SK-N-SH treated with all-trans-retinoic acid at 6 μM for 48 hours (cell line): ENCODE results near the gene TCF3.

Experiments used
- OSR1 ChIP-seq: fragments of 250-450 bp; sonication (Bioruptor Pico); IDR thresholded peaks from 2 replicates; pipeline ENCODE4 v1.8.0; 2022; ENCODE audit warnings: moderate library complexity, mild to moderate bottlenecking, inconsistent platforms
- PPARA ChIP-seq: fragments of 250-450 bp; sonication (Bioruptor Pico); IDR thresholded peaks from 2 replicates; pipeline ENCODE4 v1.5.0; 2020; ENCODE audit warnings: mild to moderate bottlenecking, borderline replicate concordance
- SNAI2 ChIP-seq: fragments of 250-450 bp; sonication (Bioruptor Pico); IDR thresholded peaks from 2 replicates; pipeline ENCODE4 v1.5.0; 2020; ENCODE audit warnings: mild to moderate bottlenecking, moderate library complexity
- ZNF565 ChIP-seq: fragments of 450-650 bp; formaldehyde crosslinking; conservative IDR thresholded peaks from 2 replicates; pipeline ENCODE4 v1.5.0; 2020; ENCODE audit warnings: low read depth, mild to moderate bottlenecking, moderate library complexity
- TF ChIP-seq, protein P1 (sequence below): fragments of 250-450 bp; sonication (Bioruptor Pico); IDR thresholded peaks from 2 replicates; pipeline ENCODE4 v1.5.1; 2020; ENCODE audit warnings: low read depth, mild to moderate bottlenecking, moderate library complexity
- TF ChIP-seq, protein P2 (sequence below): fragments of 250-450 bp; sonication (Bioruptor Pico); IDR thresholded peaks from 2 replicates; pipeline ENCODE4 v1.8.0; 2020; ENCODE audit warnings: mild to moderate bottlenecking, moderate library complexity, borderline replicate concordance

DNA sequence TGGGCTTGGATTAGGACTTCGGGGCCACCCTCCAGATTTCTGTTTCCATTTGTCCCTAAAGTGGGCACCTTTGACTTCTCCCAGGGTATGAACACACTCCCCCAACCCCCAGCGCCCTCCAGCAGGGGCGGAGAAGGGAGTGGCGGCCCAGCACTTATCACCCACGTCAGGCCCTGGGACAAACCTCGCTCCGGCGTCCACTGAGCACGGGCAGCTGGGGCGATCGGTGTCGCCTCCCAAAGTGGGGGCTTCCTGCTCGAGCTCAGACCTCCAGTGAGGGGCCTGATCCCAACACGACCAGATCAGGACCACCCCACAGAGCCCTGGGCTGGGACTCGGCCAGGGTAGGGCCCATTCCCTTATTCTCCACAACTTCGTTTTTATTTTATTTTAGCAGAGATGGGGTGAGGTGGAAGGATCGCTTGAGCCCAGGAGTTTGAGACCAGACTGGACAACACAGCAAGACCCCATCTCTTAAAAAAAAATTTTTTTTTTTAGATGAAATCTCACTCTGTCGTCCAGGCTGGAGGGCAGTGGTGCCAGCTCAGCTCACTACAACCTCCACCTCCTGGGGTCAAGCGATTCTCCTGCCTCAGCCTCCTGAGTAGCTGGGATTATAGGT lies 3.7 kb upstream of the TCF3 start:
- TF ChIP-seq, protein P1, sequence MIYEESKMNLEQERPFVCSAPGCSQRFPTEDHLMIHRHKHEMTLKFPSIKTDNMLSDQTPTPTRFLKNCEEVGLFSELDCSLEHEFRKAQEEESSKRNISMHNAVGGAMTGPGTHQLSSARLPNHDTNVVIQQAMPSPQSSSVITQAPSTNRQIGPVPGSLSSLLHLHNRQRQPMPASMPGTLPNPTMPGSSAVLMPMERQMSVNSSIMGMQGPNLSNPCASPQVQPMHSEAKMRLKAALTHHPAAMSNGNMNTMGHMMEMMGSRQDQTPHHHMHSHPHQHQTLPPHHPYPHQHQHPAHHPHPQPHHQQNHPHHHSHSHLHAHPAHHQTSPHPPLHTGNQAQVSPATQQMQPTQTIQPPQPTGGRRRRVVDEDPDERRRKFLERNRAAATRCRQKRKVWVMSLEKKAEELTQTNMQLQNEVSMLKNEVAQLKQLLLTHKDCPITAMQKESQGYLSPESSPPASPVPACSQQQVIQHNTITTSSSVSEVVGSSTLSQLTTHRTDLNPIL = no peak
- TF ChIP-seq SNAI2 (CRISPR knock-in tag) (no peak), OSR1 (CRISPR knock-in tag) (no peak), PPARA (CRISPR knock-in tag) (no peak), ZNF565 (CRISPR knock-in tag) (no peak)
- TF ChIP-seq, protein P2, sequence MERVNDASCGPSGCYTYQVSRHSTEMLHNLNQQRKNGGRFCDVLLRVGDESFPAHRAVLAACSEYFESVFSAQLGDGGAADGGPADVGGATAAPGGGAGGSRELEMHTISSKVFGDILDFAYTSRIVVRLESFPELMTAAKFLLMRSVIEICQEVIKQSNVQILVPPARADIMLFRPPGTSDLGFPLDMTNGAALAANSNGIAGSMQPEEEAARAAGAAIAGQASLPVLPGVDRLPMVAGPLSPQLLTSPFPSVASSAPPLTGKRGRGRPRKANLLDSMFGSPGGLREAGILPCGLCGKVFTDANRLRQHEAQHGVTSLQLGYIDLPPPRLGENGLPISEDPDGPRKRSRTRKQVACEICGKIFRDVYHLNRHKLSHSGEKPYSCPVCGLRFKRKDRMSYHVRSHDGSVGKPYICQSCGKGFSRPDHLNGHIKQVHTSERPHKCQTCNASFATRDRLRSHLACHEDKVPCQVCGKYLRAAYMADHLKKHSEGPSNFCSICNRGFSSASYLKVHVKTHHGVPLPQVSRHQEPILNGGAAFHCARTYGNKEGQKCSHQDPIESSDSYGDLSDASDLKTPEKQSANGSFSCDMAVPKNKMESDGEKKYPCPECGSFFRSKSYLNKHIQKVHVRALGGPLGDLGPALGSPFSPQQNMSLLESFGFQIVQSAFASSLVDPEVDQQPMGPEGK (CRISPR knock-in tag) = no peak
